OCI-LY1 (cell line): ENCODE measurements around the gene USB1.

Source experiments
- H2AFZ ChIP-seq: fragments of 200-600 bp; sonication (generic), shearing (Covaris generic); 2 replicates; pipeline ENCODE4 v1.6.0; 2014; ENCODE audit warnings: antibody characterized with exemption, mild to moderate bottlenecking, low read length
- H3F3A ChIP-seq: fragments of 200-600 bp; sonication (generic), shearing (Covaris generic); 2 replicates; pipeline ENCODE4 v1.6.0; 2014; ENCODE audit warnings: mild to moderate bottlenecking, antibody characterized with exemption, low read length, moderate library complexity; ENCODE audit not compliant: insufficient read depth
- H3K27ac ChIP-seq: fragments of 200-600 bp; sonication (generic); 2 replicates; pipeline ENCODE4 v1.5.1; 2014; ENCODE audit warnings: low read length, mixed run types, mild to moderate bottlenecking, low read depth; ENCODE audit not compliant: poor library complexity, severe bottlenecking
- H3K27me3 ChIP-seq: fragments of 200-600 bp; sonication (generic); 2 replicates; pipeline ENCODE4 v1.6.0; 2014; ENCODE audit warnings: antibody characterized with exemption, mild to moderate bottlenecking, low read length, moderate library complexity; ENCODE audit not compliant: insufficient read depth
- H3K36me3 ChIP-seq: fragments of 200-600 bp; sonication (generic); 2 replicates; pipeline ENCODE4 v1.6.1; 2014; ENCODE audit warnings: mild to moderate bottlenecking, antibody characterized with exemption, low read length, moderate library complexity, mixed read lengths; ENCODE audit not compliant: insufficient read depth
- H3K4me1 ChIP-seq: fragments of 200-600 bp; sonication (generic); 2 replicates; pipeline ENCODE4 v1.5.1; 2014; ENCODE audit warnings: mild to moderate bottlenecking, low read length, moderate library complexity; ENCODE audit not compliant: insufficient read depth, severe bottlenecking
- H3K4me2 ChIP-seq: fragments of 200-600 bp; sonication (generic), shearing (Covaris generic); 2 replicates; pipeline ENCODE4 v1.6.1; 2014; ENCODE audit warnings: low read length
- H3K4me3 ChIP-seq: fragments of 200-600 bp; sonication (generic); 2 replicates; pipeline ENCODE4 v1.5.1; 2014; ENCODE audit warnings: low read length, low read depth, mild to moderate bottlenecking, mixed read lengths; ENCODE audit not compliant: poor library complexity, severe bottlenecking
- H3K79me2 ChIP-seq: fragments of 200-600 bp; shearing (Covaris generic); 2 replicates; pipeline ENCODE4 v1.6.1; 2016; ENCODE audit warnings: mixed run types, low read length, mixed read lengths; ENCODE audit not compliant: insufficient read depth
- H3K9ac ChIP-seq: fragments of 200-600 bp; sonication (generic), shearing (Covaris generic); 2 replicates; pipeline ENCODE4 v1.6.1; 2014; ENCODE audit warnings: mild to moderate bottlenecking, low read length, mixed read lengths
- H3K9me2 ChIP-seq: fragments of 200-600 bp; sonication (generic), shearing (Covaris generic); 2 replicates; pipeline ENCODE4 v1.6.1; 2014; ENCODE audit warnings: low read depth, mild to moderate bottlenecking, low read length, mixed read lengths
- H3K9me3 ChIP-seq: fragments of 200-600 bp; shearing (Covaris generic); 2 replicates; pipeline ENCODE4 v1.6.1; 2014; ENCODE audit warnings: low read length, mixed read lengths
- H4K20me1 ChIP-seq: fragments of 200-600 bp; sonication (generic), shearing (Covaris generic); 2 replicates; pipeline ENCODE4 v1.6.0; 2016; ENCODE audit warnings: mild to moderate bottlenecking, low read length; ENCODE audit not compliant: insufficient read depth
- EZH2 ChIP-seq: fragments of 200-600 bp; sonication (generic), shearing (Covaris generic); IDR thresholded peaks from 2 replicates; pipeline ENCODE4 v1.8.0; 2017; ENCODE audit warnings: borderline replicate concordance, mixed run types, mild to moderate bottlenecking, antibody characterized with exemption, low read length, moderate library complexity, mixed read lengths
- TF ChIP-seq, protein P1 (sequence below): fragments of 200-600 bp; sonication (generic), shearing (Covaris generic); IDR thresholded peaks from 2 replicates; pipeline ENCODE4 v1.5.1; 2017; ENCODE audit warnings: mild to moderate bottlenecking, antibody characterized with exemption, low read length, moderate library complexity, mixed read lengths

The USB1 gene

GRCh38 chr16:58034128-58034685 is 33.0 kb downstream of the USB1 start:
- TF ChIP-seq, protein P1, sequence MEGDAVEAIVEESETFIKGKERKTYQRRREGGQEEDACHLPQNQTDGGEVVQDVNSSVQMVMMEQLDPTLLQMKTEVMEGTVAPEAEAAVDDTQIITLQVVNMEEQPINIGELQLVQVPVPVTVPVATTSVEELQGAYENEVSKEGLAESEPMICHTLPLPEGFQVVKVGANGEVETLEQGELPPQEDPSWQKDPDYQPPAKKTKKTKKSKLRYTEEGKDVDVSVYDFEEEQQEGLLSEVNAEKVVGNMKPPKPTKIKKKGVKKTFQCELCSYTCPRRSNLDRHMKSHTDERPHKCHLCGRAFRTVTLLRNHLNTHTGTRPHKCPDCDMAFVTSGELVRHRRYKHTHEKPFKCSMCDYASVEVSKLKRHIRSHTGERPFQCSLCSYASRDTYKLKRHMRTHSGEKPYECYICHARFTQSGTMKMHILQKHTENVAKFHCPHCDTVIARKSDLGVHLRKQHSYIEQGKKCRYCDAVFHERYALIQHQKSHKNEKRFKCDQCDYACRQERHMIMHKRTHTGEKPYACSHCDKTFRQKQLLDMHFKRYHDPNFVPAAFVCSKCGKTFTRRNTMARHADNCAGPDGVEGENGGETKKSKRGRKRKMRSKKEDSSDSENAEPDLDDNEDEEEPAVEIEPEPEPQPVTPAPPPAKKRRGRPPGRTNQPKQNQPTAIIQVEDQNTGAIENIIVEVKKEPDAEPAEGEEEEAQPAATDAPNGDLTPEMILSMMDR, result no peak
- TF ChIP-seq EZH2, result no peak
- Histone ChIP-seq H3K9me2 (no peaks in the 10 kb centered on the region), H3K4me1 (no peaks in the 10 kb centered on the region), H3K9ac (no peak overlapping the region), H3K4me2 (no peak overlapping the region), H3K27me3 (no peaks in the 10 kb centered on the region), H3K9me3 (no peaks in the 10 kb centered on the region), H3K4me3 (no peak overlapping the region), H3K27ac (no peak overlapping the region), H3F3A (no peaks in the 10 kb centered on the region), H4K20me1 (no peaks in the 10 kb centered on the region), H3K79me2 (no peaks in the 10 kb centered on the region), H3K36me3 (no peaks in the 10 kb centered on the region), H2AFZ (no peak overlapping the region)

GRCh38 chr16:58034774-58035173 is 33.6 kb downstream of the USB1 start:
- H3K9me2 ChIP-seq, result no peaks in the 10 kb centered on the region
- H3F3A ChIP-seq, result no peaks in the 10 kb centered on the region
- TF ChIP-seq, protein P1, result no peak
- no peak overlapping the region for H3K4me2 ChIP-seq
- no peak overlapping the region for H3K9ac ChIP-seq
- no peaks in the 10 kb centered on the region for H3K4me1 ChIP-seq
- no peak overlapping the region for H2AFZ ChIP-seq
- H3K27ac ChIP-seq, result no peak overlapping the region
- H3K27me3 ChIP-seq, result no peaks in the 10 kb centered on the region
- no peaks in the 10 kb centered on the region for H4K20me1 ChIP-seq
- no peaks in the 10 kb centered on the region for H3K79me2 ChIP-seq
- H3K36me3 ChIP-seq, result no peaks in the 10 kb centered on the region
- H3K9me3 ChIP-seq, result no peaks in the 10 kb centered on the region
- no peak overlapping the region for H3K4me3 ChIP-seq

- TF ChIP-seq, protein P1, result no peak
- no peak for TF ChIP-seq EZH2
- no peak overlapping the region for H3K9ac ChIP-seq
- H3K4me1 ChIP-seq, result no peaks in the 10 kb centered on the region
- no peaks in the 10 kb centered on the region for H3K36me3 ChIP-seq
- H3F3A ChIP-seq, result no peaks in the 10 kb centered on the region
- no peaks in the 10 kb centered on the region for H3K9me2 ChIP-seq
- no peak overlapping the region for H3K27ac ChIP-seq
- no peaks in the 10 kb centered on the region for H3K27me3 ChIP-seq
- H3K4me2 ChIP-seq, result no peak overlapping the region
- H4K20me1 ChIP-seq, result no peaks in the 10 kb centered on the region
- no peaks in the 10 kb centered on the region for H3K9me3 ChIP-seq
- no peak overlapping the region for H2AFZ ChIP-seq
- H3K4me3 ChIP-seq, result no peak overlapping the region
- H3K79me2 ChIP-seq, result no peaks in the 10 kb centered on the region
Observed at GRCh38 chr16:58035356-58036170, 34.4 kb downstream of the USB1 start.
